GM11168 (cell line): ENCODE data around the gene FGF23.

Experiments used
- in situ Hi-C: fragments of 300-500 bp; cut with MboI; formaldehyde crosslinking; loops from one replicate; pipeline ENCODE4 v1.12.0; 2022; ENCODE audit warnings: low sequenced_read_pairs; ENCODE audit not compliant: unreplicated experiment

FGF23 gene

GRCh38 chr12:4320853-4321701 lies 58.4 kb downstream of the FGF23 start, which contains the start of gene TIGAR:
Gene TIGAR (plus strand): TSS chr12:4321213. CDS start chr12:4321272, 59 bp downstream.
- in situ Hi-C loops = no loop called here

- in situ Hi-C loops = no loop called here
These were observed 59.0 kb downstream of the FGF23 start for GRCh38 chr12:4320497-4320852.
